B cell (primary cell): ENCODE results near the gene GNA12. TPM values are rescaled to one million over a fixed set of nuclear protein-coding genes. Genes with fewer than 3 reads are reported as not detected.
A peak's percentile ranks its signal among the peaks of the same experiment; 100 is the strongest.

ENCODE experiments used
- ATAC-seq: fragments of 200-7000 bp; cut with Tn5 transposase; one replicate; pipeline ENCODE4 v1.10.0; 2021; ENCODE audit warnings: low read depth, mild to moderate bottlenecking, moderate number of reproducible peaks, moderate library complexity
- CTCF ChIA-PET: fragments of 350-600 bp; sonication (Branson Sonifier 250); formaldehyde crosslinking; loops from one replicate; lab custom pipeline; 2021; ENCODE audit warnings: antibody characterized with exemption, inconsistent platforms; lab: Charles Lee
- POLR2A ChIA-PET: fragments of 350-600 bp; sonication (Branson Sonifier 250); formaldehyde crosslinking; loops from one replicate; lab custom pipeline; 2021; ENCODE audit warnings: antibody characterized with exemption; lab: Charles Lee
- DNase-seq: peaks from one replicate; pipeline ENCODE4 v3.0.0; 2013
- H2AFZ ChIP-seq: 2 replicates; pipeline ENCODE4 v1.6.1; 2012; ENCODE audit warnings: mild to moderate bottlenecking, low read depth, low read length; ENCODE audit not compliant: insufficient read depth, poor library complexity, severe bottlenecking
- H3K27ac ChIP-seq, 2 donors: 1 replicate in 1 of 2; 2 replicates in 1 of 2; pipeline ENCODE4 v1.5.1; 2012 to 2013; ENCODE audit warnings: low read length in 2 of 2, mild to moderate bottlenecking in 2 of 2, moderate library complexity in 1 of 2
- H3K27me3 ChIP-seq, 4 experiments: fragments of 200-600 bp in 1 of 4; sonication (generic) in 1 of 4; replicated peaks in 1 of 4; 1 replicate in 2 of 4; 2 replicates in 2 of 4; pipeline versions ENCODE4 v1.6.1 to v1.7.0; 2013 to 2016; ENCODE audit warnings: low read length in 3 of 4, mild to moderate bottlenecking in 2 of 4, mixed read lengths in 1 of 4, moderate library complexity in 1 of 4; ENCODE audit not compliant: insufficient read depth in 4 of 4, control insufficient read depth in 3 of 4; ENCODE audit errors: control extremely low read depth in 1 of 4
- H3K36me3 ChIP-seq, 2 experiments: replicated peaks in 1 of 2; 1 replicate in 1 of 2; 2 replicates in 1 of 2; pipeline versions ENCODE4 v1.6.1 to v1.7.1; 2013; ENCODE audit warnings: low read length in 1 of 2; ENCODE audit not compliant: insufficient read depth in 2 of 2, control insufficient read depth in 1 of 2; ENCODE audit errors: control extremely low read depth in 1 of 2, extremely low read depth in 1 of 2
- H3K4me1 ChIP-seq, 2 donors: fragments of 200-600 bp in 1 of 2; sonication (generic) in 1 of 2; 1 replicate in 1 of 2; 2 replicates in 1 of 2; pipeline versions ENCODE4 v1.5.1 to v1.6.1; 2013 to 2017; ENCODE audit warnings: low read length in 2 of 2; ENCODE audit not compliant: control insufficient read depth in 2 of 2, insufficient read depth in 2 of 2
- H3K4me2 ChIP-seq: replicated peaks from 2 replicates; pipeline ENCODE3; 2012; ENCODE audit warnings: mild to moderate bottlenecking, low read depth, low read length; ENCODE audit not compliant: poor library complexity, severe bottlenecking
- H3K4me3 ChIP-seq, 5 experiments: fragments of 200-600 bp in 1 of 5; sonication (generic) in 1 of 5; 1 replicate in 3 of 5; 2 replicates in 2 of 5; pipeline versions ENCODE4 v1.5.1 to v1.7.0; 2011 to 2016; ENCODE audit warnings: low read length in 4 of 5, mild to moderate bottlenecking in 4 of 5, low read depth in 2 of 5, control low read depth in 1 of 5, moderate library complexity in 1 of 5; ENCODE audit not compliant: insufficient read depth in 1 of 5; ENCODE audit errors: control extremely low read depth in 1 of 5, extremely low read depth in 1 of 5
- H3K79me2 ChIP-seq: fragments of 200-600 bp; sonication (generic); one replicate; pipeline ENCODE4 v1.6.0; 2016; ENCODE audit warnings: low read length; ENCODE audit not compliant: control insufficient read depth, insufficient read depth
- H3K9ac ChIP-seq: fragments of 200-600 bp; sonication (generic); 2 replicates; pipeline ENCODE4 v1.6.1; 2017; ENCODE audit warnings: mild to moderate bottlenecking, low read length, moderate library complexity
- H3K9me3 ChIP-seq, 3 donors: one replicate each; pipeline versions ENCODE4 v1.6.1 to v1.7.1; 2013; ENCODE audit warnings: low read length in 2 of 3; ENCODE audit not compliant: control insufficient read depth in 2 of 3, insufficient read depth in 1 of 3; ENCODE audit errors: control extremely low read depth in 1 of 3
- H4K20me1 ChIP-seq: 2 replicates; pipeline ENCODE4 v1.6.0; 2012; ENCODE audit warnings: mild to moderate bottlenecking, low read length; ENCODE audit not compliant: insufficient read depth, control insufficient read depth, poor library complexity, severe bottlenecking
- H3K27ac Mint-ChIP-seq: one replicate; pipeline ENCODE4 v1.8.0; 2021; ENCODE audit warnings: mixed read lengths
- H3K27me3 Mint-ChIP-seq: one replicate; pipeline ENCODE4 v1.8.0; 2021; ENCODE audit warnings: mixed read lengths
- H3K4me1 Mint-ChIP-seq: one replicate; pipeline ENCODE4 v1.8.0; 2021; ENCODE audit warnings: mixed read lengths
- H3K4me3 Mint-ChIP-seq: one replicate; pipeline ENCODE4 v1.8.0; 2021; ENCODE audit warnings: mixed read lengths
- H3K9me3 Mint-ChIP-seq: one replicate; pipeline ENCODE4 v1.8.0; 2022; ENCODE audit warnings: mixed read lengths; ENCODE audit not compliant: insufficient read depth
- CTCF ChIP-seq: fragments of 200-600 bp; IDR thresholded peaks from one replicate; pipeline ENCODE4 v1.8.0; 2022; ENCODE audit warnings: antibody characterized with exemption, mild to moderate bottlenecking
- EZH2 ChIP-seq: IDR thresholded peaks from 2 replicates; pipeline ENCODE4 v1.6.1; 2012; ENCODE audit warnings: borderline replicate concordance, low read depth, mild to moderate bottlenecking, moderate library complexity, low read length; ENCODE audit not compliant: insufficient read depth, poor library complexity, severe bottlenecking
- WGBS: methylation state at CpG from one replicate; pipeline ENCODE4 v1.1.5; 2013; ENCODE audit warnings: missing lambda C conversion rate; ENCODE audit not compliant: insufficient coverage; 5-methylcytosine and 5-hydroxymethylcytosine counted together
- intact Hi-C: fragments of 100-400 bp; cut with micrococcal nuclease; formaldehyde crosslinking; loops from one replicate; pipeline ENCODE4 v1.10.0; 2022
- polyA plus RNA-seq: library from polyadenylated mRNA; depleted of rRNA; stranded (reverse); fragments of >200 nt; gene quantifications from 2 replicates; pipeline ENCODE4 v1.2.3, GENCODE V29; 2012
- total RNA-seq, 2 donors: library from RNA; stranded (reverse); fragments of 120-200 nt in 1 of 2; gene quantifications; 1 replicate in 1 of 2; 2 replicates in 1 of 2; pipeline versions ENCODE4 v1.2.3 to v1.2.4, GENCODE V29; 2013 to 2022

Gene GNA12
- total and polyA plus RNA-seq, 2 donors (not counting 1 experiment from before 2014, with no cell fraction given), result 34.6 to 110 TPM

- 97% methylated on average over 10 of the region's 11 CpGs for WGBS
- TF ChIP-seq EZH2 (no peak), CTCF (no peak)
- no peak overlapping the region for H3K4me3 Mint-ChIP-seq
- no peak overlapping the region for H3K27ac Mint-ChIP-seq
- Histone ChIP-seq H4K20me1 (peaks cover 27% of the 10 kb centered on the region), H3K9ac (no peak overlapping the region), H3K79me2 (peaks cover 46% of the 10 kb centered on the region), H3K4me3 (no peak overlapping the region), H3K36me3 (peaks cover 7 to 31% of the 10 kb centered on the region in 2 experiments), H3K27me3 (no peaks in the 10 kb centered on the region), H3K9me3 (no peaks in the 10 kb centered on the region), H3K4me1 (peaks cover 0 to 5% of the 10 kb centered on the region in 2 donors), H2AFZ (no peak overlapping the region), H3K4me2 (no peak overlapping the region), H3K27ac (no peak overlapping the region)
- ChIA-PET POLR2A (no interaction called here), CTCF (interaction anchor here (1.0 kb wide), 1 partner anchor 68 kb away, joined by 4 read pairs; no protein-coding TSS in a partner anchor)
- H3K4me1 Mint-ChIP-seq, result peaks cover 23% of the 10 kb centered on the region
- no peaks in the 10 kb centered on the region for H3K27me3 Mint-ChIP-seq
- H3K9me3 Mint-ChIP-seq, result peaks cover 4% of the 10 kb centered on the region
- no peak for DNase-seq
- intact Hi-C loops, result no loop called here
- no peak for ATAC-seq
Observed at GRCh38 chr7:2786607-2787116, 57.4 kb downstream of the GNA12 start.

GRCh38 chr7:2785071-2785500 lies 59.0 kb downstream of the GNA12 start:
- Mint-ChIP-seq H3K27me3 (no peaks in the 10 kb centered on the region), H3K27ac (peak overlapping the region; percentile 32), H3K4me3 (no peak overlapping the region), H3K4me1 (peaks cover 31% of the 10 kb centered on the region), H3K9me3 (peaks cover 5% of the 10 kb centered on the region)
- Histone ChIP-seq H2AFZ (no peak overlapping the region), H3K4me1 (peaks cover 0 to 5% of the 10 kb centered on the region in 2 donors), H3K4me3 (no peak overlapping the region), H3K9me3 (no peaks in the 10 kb centered on the region), H3K27ac (no peak overlapping the region), H3K27me3 (no peaks in the 10 kb centered on the region), H3K4me2 (no peak overlapping the region), H3K36me3 (peaks cover 4 to 16% of the 10 kb centered on the region in 2 experiments), H4K20me1 (peaks cover 15% of the 10 kb centered on the region), H3K9ac (no peak overlapping the region), H3K79me2 (peaks cover 32% of the 10 kb centered on the region)
- DNase-seq (no peak), ATAC-seq (peak; percentile 21)
- ChIA-PET POLR2A (no interaction called here), CTCF (interaction anchor here (0.9 to 1.6 kb wide), 4 partner anchors 15 to 79 kb away, joined by 3 to 4 read pairs (median 4); no protein-coding TSS in a partner anchor)
- no peak for TF ChIP-seq EZH2
- TF ChIP-seq CTCF, result no peak
- intact Hi-C loops, result no loop called here
- 45% methylated on average over 1 of the region's 6 CpGs for WGBS
